MM.1S (cell line): Measurements from ENCODE around the gene EREG.

Experiments
- EZH2 ChIP-seq: fragments of 300-600 bp; sonication (generic); optimal IDR thresholded peaks from 2 replicates; pipeline ENCODE3; 2017; ENCODE audit warnings: low read depth, mild to moderate bottlenecking, antibody characterized with exemption, low read length, mixed read lengths
- EZH2phosphoT487 ChIP-seq: fragments of 300-600 bp; sonication (generic); IDR thresholded peaks from 2 replicates; pipeline ENCODE4 v1.6.1; 2018; ENCODE audit warnings: antibody characterized with exemption, low read length

- TF ChIP-seq EZH2 (no peak), EZH2phosphoT487 (no peak)
Observed at GRCh38 chr4:74376888-74377483, 12.0 kb downstream of the EREG start.
